ENCODE measurements around the gene SLC35F1.
A peak's percentile ranks its signal among the peaks of the same experiment; 100 is the strongest.
"Not testable (repeated sequence)": the region's sequence is repeated elsewhere in the genome, so short reads cannot be mapped to it uniquely, and the experiment has no call there.

The SLC35F1 gene

GRCh38 chr6:117928833-117929232 is 21.8 kb downstream of the SLC35F1 start:
- DNase-seq = no peak

- DNase-seq = no peak
Observed at GRCh38 chr6:117929501-117929900, 22.4 kb downstream of the SLC35F1 start.

GRCh38 chr6:117930645-117931044 is 23.6 kb downstream of the SLC35F1 start:
- no peak for DNase-seq

DNA sequence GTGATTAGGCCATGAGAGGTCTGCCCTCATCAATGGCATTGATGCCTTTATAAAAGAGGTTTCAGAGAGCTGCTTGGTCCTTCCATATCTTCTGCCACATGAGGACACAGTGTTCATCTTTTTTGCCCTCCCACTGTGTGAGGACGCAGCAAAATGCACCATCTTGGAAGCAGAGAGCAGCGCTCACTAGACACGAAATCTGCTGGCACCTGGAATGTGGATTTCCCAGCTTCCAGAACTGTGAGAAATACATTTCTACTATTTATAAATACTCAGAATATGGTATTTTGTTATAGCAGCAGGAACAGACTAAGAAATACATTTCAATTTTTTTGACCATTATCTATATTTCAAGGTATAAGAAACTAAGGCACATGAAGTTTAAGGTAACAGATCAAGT is 24.9 kb downstream of the SLC35F1 start:
- no peak for DNase-seq

DNA sequence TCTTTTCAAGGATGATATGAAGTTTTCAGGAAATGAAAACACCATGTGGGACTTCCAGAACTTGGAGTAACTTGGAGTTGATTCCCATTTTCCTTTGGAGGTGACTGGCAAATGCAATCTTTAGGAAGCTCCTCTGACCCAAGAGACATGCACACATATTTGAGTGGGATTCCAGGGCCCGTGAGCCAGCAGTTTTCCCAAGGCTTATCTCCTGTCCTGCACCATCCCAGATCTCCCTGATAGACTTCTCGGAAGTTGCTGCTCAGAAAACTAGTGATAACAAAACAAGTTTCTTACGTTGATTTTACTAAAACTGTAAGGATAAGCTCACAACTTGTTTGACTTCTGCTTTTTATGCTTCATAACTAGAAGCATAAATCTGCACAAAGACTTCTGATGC is 25.6 kb downstream of the SLC35F1 start:
- no peak for DNase-seq

GRCh38 chr6:117933471-117933870 is 26.4 kb downstream of the SLC35F1 start:
- DNase-seq = peak; percentile 5

DNA sequence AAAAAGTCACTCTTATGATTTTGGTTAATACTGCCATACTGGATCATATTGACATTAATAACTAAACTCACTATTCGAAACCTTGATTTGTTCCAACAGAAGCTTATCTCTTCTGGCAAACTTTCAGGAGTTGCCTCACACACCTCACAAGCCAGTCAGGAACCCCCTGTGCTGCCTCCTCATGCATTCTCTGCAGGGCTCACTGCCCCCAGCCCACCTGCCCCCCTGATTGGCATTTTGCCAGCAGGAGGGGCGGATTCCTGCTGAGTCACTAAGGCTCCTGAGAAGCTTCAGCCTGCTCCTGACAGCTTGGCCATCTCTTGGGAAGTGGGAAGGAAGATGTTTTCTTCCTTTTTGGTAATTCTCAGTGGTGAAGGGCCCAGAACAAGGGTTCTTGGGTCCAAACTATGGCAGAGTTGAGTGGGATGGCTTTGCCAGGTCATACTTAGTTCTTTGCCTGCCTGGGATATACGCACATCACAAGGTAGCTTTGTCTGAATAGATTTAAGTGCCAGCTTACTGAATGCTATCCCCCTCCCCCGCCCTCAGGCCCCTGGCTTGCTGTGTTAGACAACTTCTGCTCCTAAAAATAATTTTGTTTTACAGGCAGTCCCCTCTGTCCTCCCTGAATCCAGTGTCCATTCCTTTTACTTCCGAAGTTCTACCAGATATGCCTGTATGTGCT is 31.4 kb downstream of the SLC35F1 start:
- peak; percentile 20 for DNase-seq

- DNase-seq = no peak
Observed at GRCh38 chr6:117947234-117947633, 40.2 kb downstream of the SLC35F1 start.

DNA sequence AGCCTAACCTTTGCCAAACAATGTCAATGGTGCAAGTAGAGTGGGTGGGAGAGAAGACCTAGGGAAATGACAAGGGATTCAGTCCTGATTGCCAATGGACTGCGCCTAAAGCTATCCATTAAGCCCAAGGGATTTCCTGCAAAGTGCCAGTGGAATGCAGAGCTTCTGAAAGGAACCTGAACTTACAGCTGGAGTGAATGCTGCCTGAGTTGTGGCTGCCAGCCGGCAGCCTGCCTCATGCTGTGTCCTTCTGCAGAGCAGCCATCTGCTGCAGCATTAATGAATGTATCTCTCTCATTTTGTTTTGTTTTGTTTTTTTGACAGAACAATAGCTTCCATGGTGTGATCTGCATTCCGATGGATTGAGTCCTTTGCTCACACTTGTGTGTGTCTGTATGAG is 44.7 kb downstream of the SLC35F1 start:
- DNase-seq = no peak

DNA sequence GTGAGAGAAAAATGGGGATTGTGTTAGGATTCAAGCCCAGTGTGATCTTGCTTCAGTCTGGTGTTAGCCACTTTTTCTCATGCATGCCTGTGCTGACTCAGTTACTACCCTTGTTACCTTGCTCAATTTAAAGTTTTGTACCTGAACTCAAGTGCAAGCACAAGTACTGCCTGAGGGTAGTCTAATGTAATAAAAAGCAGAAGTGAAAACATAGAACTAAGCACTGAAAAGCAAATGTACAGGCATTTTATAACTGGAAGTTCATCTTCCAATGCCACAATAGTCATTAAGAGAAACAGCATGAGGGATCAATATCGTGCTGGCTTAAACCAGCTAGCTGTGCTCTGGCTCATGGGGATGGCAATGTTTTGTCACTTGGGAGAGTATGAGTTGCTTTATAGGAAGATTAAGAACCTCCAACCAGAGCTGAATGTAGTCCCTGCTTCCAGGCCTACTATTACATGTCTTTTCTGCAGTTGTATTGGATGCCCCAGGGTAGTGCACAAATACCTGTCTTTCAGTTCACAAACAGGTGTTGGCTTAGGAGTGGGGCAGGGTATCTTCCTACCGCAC is 48.7 kb downstream of the SLC35F1 start:
- no peak for DNase-seq

- no peak for DNase-seq
Observed at GRCh38 chr6:117956386-117956785, 49.3 kb downstream of the SLC35F1 start.

DNA sequence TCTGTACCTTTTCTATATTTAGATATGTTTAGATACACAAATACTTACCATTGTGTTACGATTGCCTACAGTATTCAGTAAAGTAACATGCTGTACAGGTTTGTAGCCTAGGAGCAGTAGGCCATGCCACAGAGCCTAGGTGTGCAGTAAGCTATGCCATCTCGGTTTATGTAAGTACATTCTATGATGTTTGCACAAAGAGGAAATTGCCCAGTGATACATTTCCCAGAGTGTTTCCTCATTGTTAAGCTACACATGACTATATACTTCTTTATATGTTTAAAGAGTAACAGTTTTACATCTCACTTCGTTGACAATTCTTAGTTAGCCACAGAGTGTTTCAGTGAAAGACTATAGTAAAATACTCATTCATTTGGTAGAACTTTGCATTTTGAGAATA is 51.5 kb downstream of the SLC35F1 start:
- DNase-seq = no peak

DNA sequence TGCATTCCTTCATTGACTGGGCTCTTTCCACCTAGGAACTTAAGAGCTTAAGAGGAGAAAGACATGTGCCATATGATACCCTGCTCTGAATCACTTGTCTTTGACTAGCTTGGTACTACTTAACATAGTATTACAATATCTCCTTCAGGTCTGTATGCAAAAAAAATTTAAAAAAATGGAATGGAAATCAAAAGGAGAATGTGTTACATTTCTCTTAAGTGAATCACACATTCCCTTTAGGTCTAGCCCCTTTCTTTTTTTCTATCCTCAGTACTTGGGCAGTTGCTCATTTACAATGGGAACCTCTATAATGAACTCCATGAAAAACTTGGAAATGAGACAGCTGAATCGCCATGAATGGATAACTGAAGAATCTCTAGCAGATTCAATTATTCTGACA is 53.8 kb downstream of the SLC35F1 start:
- DNase-seq = no peak

DNA sequence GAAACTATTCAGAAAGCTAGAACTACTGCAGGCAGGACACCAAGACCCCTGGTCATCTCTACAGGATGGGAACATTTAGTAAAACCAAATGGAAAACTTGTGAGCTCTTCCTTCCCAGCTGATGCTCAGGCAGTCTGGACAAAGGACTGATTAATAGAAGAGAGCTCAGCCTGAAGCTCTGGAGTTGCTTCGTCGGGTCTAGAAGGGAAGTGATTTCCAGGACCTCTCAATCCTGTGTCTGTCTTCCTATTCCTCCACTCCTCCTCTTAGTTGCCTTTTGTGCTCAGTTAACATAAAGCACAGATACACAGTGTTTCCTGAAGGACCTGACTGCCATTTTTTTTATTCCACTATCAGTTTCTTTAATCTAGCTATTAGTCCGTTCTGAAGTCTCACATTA is 54.2 kb downstream of the SLC35F1 start:
- no peak for DNase-seq

DNA sequence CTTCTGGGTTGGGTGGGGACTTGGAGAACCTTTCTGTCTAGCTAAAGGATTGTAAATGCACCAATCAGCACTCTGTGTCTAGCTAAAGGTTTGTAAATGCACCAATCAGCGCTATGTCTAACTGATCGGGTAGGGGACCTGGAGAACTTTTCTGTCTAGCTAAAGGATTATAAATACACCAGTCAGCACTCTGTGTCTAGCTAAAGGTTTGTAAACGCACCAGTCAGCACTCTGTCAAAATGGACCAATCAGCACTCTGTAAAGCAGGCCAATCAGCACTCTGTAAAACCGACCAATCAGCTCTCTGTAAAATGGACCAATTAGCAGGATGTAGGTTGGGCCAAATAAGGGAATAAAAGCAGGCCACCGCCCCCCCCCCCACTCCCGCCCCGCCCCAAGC is 58.7 kb downstream of the SLC35F1 start:
- not testable (repeated sequence) for DNase-seq

DNA sequence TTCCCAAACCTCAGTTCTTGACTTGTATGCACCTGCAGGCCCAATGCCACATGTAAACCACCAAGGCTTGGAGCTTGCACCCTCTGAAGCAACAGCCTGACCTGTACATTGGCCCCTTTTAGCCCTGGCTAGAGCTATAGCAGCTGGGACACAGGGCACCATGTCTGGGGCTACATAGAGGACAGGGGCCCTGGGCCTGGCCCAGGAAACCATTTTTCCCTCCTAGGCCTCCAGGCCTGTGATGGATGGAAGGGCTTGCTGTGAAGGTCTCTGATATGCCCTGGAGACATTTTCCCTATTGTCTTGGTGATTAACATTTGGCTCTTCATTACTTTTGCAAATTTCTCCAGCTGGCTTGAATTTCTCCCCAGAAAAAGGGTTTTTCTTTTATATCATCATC is 64.6 kb downstream of the SLC35F1 start:
- DNase-seq = no peak

DNA sequence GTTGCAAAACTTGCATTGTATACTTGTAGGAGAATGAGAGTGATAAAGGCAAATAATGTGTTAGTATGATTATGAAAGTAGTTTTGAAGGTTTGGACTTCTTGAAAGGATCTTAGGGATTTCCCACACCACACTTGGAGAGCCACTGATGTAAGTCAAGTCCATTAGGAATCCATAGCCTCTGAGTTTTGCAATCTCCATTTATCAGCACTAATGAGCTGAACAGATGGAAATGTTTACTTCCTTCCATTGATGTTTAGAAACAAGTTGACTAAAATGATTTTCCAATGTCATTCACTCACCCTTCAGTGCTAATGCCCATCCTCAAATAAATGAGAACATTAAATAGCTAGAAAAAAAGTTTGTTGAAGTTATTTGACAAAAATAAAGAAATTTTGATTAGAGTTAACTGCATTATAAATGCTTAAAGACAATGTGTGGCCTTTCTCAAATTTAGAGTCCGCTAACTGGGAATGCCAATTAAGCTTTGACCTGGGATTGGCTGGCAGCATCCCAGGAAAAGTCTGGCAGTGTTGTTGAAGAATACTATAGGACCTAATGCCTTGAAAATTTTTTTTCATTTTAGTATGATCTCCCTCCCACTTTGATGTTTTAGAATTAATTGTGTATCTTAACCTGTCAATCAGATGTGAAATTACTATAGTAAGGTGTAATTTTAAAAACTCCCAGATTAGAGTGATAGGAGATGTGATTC is 68.0 kb downstream of the SLC35F1 start:
- DNase-seq = no peak

- DNase-seq = peak; percentile 54
Observed at GRCh38 chr6:117976030-117976651, 69.1 kb downstream of the SLC35F1 start.

DNA sequence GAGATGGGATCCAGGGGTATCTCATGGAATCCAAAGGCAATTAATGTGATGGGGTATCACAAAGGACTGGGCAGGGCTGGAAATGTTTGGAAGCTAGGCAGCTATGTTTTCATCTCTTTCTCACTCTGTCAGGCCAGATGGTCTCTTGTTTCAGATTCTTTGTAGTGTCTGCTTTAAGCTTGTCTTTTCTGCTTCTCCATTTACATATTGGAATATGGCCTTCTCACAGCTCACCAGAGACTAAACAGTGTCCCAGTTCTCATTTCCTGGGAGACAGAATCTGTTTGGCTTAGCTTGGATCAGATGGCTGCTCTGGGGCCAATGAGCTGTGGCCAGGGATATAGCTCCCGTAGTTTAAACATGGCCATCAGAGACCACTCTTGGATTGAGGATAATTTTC is 78.9 kb downstream of the SLC35F1 start:
- DNase-seq = no peak

GRCh38 chr6:117986396-117986795 is 79.3 kb downstream of the SLC35F1 start:
- no peak for DNase-seq

- DNase-seq = no peak
Observed at GRCh38 chr6:117989086-117989485, 82.0 kb downstream of the SLC35F1 start.

DNA sequence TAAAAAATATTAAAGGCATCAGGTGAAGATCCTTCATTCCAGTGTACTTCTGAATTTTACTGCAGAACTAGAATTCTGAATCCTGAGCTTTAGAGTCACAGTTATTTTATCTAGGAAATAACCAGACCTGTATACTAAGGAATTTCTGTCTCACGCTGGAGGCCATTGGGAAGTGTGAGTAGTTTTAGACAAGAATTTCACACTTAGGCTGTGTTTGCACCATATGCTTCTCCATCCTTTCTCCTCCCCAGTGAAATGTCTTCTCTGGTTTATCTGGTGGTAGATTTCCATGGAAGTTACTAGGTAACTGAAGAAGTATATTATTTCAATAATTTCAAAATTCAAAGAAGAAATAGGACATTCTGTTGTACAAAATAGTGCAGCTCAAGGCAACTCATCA is 83.1 kb downstream of the SLC35F1 start:
- no peak for DNase-seq

DNA sequence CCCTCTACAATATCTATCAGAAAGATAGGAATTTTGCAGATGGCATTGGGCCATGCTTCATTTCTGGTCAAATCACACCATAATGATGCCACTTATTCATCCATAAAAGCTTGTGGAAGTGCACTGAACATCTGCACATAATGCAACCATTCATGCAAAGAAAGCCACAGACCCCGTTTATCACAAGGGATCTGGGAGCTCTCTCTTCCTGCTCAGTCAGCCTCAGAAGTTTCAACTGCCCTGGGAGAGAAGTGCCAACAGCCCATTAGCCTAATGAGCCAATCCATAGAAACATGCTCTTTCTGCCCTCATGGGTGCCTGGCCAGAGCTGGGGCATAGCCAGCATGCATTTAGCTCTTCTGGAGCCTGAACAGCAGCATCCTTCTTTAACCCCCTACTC is 85.8 kb downstream of the SLC35F1 start:
- peak; percentile 95 for DNase-seq

GRCh38 chr6:118012944-118013343 is 105.9 kb downstream of the SLC35F1 start:
- DNase-seq = no peak

Measured in NCI-H1105 (cell line).